GM18873 (cell line): ENCODE measurements around the gene SLC28A2.
"Not testable (repeated sequence)": the region's sequence is repeated elsewhere in the genome, so short reads cannot be mapped to it uniquely, and the experiment has no call there.

ENCODE experiments used
- ATAC-seq: cut with Tn5 transposase; IDR thresholded peaks from one replicate; pipeline ENCODE4 v1.9.1; 2021; ENCODE audit warnings: mild to moderate bottlenecking, moderate library complexity, moderate number of reproducible peaks; ENCODE audit not compliant: unreplicated experiment, low FRiP score

SLC28A2 gene, protein sequence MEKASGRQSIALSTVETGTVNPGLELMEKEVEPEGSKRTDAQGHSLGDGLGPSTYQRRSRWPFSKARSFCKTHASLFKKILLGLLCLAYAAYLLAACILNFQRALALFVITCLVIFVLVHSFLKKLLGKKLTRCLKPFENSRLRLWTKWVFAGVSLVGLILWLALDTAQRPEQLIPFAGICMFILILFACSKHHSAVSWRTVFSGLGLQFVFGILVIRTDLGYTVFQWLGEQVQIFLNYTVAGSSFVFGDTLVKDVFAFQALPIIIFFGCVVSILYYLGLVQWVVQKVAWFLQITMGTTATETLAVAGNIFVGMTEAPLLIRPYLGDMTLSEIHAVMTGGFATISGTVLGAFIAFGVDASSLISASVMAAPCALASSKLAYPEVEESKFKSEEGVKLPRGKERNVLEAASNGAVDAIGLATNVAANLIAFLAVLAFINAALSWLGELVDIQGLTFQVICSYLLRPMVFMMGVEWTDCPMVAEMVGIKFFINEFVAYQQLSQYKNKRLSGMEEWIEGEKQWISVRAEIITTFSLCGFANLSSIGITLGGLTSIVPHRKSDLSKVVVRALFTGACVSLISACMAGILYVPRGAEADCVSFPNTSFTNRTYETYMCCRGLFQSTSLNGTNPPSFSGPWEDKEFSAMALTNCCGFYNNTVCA

DNA sequence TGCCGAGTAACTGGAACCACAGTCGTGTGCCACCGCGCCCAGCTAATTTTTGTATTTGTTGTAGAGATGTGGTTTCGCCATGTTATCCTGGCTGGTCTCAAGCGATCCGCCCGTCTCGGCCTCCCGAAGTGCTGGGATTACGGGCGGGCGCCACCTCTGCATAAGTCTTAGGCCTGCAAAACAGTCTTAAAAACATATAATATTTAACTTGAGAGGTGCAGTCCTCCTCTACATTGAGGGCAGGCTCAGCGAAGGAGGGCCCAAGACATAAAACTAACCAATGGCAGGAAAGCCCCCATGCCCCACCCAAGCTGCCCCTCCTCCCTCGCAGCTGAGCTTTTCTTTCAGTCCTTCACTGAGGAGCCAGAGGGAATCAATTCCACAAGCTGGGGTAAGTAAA lies at the start of gene SLC28A2:
Gene SLC28A2 (plus strand): TSS at position 347 of the 400 bp plus-strand sequence. CDS start 982 bp downstream, outside the sequence.
- ATAC-seq = no peak

DNA sequence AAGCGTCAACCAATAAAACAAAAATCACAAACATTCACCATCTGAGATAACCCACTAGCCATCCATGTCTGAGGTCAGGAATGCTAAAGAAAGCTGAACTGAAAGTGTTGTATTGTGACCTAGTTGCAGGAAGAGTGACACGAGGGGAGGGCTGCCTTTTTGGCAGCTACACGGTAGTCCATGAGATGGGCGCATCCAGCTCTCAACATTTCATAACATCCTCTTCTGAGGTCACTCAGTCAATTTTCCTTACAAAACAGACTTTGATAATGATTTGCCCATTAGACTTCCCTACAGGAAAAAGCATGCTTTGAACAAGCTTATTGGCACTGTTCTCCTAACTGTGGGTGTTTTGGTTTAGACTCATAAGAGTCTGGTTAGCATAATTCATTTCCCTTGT lies 48.9 kb upstream of the SLC28A2 start:
- ATAC-seq = no peak

DNA sequence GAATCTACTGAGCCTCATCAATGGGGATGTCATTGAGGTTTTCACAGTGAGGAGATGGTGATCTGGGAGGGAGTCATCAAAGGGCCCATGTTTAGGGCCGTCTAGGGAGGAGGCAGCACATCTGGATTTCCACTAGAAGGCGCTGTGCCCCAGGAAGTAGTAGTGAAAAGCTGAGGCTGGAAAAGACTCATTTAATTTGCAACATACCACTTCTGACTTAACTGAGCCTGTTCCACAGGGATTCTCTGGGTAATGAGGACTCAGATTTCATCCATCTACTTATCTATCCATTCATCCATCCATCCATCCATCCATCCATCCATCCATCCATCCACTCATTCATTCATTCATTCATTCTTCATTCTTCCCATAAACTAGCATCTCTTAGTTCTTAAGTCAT lies 46.8 kb upstream of the SLC28A2 start:
- ATAC-seq = no peak

DNA sequence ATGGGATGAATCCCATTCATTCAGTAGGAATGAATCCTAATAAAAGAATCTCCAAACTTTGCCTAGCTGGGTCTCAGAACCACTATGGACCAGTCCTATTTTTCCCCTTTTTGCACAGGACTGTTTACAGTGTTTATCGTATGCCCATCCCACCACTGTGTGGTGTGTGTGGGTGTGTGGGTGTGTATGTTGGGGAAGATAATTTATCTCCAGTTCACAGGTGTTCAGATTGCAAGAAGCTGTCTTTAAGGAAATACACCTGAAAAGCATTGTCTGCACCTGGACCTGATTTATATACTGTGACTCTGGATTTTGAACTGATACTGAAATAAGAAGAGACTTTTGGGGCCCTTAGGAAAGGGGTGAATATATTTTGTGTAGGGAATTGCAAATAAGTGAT lies 39.5 kb upstream of the SLC28A2 start:
- no peak for ATAC-seq

DNA sequence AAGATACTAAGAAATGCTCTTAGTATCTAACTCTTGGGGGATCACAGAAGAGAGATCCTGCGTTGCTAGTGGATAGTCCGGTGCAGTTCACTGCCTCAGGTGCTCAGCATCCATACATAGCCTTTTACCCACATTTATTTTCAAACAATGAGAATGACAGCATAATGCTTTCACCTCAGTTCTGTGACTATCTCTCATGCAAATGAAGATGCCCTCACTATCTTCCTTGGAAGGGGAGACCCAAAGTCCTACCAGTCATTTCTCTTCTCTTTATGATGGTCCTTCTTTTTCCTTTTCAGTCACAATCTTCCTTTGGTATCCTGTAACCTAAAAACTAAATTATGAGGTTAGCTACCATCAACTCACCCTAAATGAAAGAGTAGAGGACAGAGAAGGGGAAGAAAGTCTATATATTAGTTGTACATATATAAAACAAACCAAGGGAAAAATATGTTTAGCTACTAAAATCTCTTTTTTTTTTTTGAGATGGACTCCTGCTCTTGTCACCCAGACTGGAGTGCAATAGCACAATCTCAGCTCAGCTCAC lies 30.9 kb upstream of the SLC28A2 start:
- no peak for ATAC-seq

DNA sequence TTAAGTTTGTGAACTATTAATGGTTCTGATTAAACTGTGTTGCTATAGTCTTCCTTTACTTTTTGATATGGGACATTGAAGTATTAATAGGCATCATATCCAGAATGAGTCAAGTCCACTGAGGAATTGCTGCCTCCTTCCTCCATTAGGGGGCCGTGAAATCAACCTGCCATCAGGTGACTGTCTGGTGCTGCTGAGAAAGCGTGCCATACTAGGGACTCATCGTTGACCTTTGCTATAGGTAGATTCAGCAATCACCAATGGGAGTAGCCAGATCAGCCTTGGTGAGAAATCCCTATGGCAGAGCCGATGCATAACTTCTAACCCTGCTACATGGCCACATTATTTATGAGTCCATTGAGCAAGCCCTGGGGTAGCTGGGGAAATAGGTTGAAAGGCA lies 30.1 kb upstream of the SLC28A2 start:
- ATAC-seq = no peak

DNA sequence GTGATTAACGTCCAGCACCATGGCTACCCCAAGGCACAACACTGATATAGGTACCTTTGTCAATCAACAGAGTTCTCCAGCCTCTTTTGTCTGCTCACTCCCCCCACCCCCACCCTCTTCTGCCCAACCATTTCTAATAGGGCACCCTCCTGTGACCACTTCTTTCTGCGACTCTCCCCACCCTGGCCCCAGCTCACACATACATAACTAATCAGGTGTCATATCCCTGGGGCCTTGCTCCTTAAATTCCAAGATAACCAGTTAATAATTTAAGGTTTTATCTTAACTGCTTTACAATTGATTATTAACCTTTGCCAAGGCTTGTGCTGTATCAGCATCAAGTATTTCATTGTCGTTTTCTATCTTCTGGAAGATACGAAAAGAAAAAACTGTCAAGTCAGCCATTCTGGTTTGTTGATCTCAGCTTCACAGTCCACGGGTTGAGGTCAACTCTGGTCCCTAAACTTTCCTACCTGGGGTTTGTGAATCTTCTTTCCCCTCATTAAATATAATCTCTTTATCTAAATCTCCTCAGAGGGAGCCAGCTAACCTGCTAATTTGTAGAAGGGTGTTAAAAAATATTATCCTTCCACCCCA lies 27.3 kb upstream of the SLC28A2 start:
- no peak for ATAC-seq

DNA sequence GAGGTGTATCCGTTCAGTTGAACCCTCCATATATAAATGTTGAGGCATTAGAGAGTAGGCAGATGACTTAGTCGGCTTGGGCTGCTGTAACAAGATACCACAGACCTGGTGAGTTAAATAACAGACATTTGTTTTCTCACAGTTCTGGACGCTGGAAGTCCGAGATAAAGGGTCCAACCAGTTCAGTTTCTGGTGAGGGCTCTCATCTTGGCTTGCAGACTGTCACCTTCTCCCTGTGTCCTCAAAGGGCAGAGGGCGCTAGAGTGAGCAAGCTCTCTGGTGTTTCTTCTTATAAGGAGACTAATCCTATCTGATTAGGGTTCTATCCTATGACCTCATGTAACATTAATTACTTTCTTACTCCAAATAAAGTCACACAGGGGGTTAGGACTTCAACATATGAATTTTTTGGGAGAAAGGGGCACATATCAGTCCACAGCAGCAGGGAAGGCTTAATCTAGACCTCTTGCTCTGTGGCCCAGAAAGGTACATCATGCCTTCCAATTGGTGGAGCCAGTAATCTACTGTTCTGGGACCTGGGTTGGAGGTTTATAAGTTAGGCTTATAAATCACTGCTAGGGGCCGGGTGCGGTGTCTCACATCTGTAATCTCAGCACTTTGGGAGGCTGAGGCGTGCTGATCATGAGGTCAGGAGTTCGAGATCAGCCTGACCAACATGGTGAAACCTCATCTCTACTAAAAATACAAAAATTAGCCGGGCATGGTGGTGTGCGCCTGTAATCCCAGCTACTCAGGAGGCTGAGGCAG lies 26.3 kb upstream of the SLC28A2 start:
- ATAC-seq = no peak

DNA sequence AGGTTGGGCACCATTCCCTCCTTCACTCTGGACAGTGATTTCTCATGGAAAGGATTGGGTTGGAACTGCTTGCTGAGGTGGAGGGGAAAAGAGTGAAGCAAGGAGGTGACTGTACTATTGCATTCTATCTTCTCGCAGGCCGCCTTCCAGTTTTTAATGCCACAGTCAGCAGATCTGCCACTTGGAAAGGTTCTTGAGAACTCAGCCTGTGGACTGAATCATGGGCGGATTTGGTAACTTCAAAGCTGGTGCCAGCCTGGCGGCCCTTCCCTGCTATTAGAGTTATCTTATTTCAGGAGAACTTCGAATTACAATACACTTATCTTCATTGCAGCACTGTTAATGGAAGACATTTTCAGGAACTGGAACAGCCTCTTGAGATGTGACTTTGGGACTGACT lies 23.1 kb upstream of the SLC28A2 start:
- ATAC-seq = no peak

DNA sequence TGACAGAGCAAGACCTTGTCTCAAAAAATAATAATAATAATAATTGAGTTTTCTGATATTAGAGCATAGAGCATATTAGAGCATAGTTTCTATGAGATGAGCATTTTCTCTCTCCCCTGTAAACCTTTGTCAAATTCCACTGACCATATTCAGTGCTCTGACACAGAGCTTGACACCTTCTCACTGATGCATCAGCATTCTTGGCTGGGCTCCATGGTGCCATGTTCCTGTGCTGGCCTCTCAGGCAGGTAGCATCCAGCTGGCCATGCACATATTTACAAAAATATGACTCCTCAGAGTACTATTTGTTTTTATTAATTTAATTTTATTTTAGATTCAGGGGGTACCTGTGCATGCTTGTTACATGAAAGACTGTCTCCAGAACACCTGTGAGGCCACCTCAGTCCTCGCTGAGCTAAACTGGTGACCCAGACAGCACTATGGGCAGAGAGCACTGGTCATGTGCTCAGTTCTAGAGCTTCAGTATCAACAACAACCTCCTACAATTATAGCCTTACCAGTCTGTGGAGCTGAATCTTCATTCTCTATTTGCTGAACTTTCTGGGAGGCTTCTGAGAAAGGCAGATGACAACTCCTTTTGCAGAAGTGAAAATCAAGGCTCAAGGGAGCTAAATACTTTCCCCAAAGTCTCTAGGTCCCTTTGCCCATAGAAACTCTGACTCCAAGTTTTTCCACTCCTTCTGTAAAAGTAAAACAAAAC lies 21.6 kb upstream of the SLC28A2 start:
- no peak for ATAC-seq

DNA sequence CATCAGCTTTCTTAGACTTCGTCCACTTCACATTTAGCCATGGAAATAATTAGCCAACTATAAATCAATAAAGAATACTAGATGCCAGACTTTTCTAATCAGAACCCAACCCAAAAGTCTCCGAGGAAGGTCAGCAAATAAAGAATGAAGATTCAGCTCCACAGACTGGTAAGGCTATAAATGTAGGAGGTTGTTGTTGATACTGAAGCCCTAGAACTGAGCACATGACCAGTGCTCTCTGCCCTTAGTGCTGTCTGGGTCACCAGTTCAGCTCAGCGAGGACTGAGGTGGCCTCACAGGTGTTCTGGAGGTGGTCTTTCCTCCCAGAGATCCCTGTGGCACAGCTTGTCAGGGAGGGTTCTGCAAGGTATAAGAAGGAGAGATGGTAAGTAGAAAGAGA lies 20.9 kb upstream of the SLC28A2 start:
- ATAC-seq = no peak

DNA sequence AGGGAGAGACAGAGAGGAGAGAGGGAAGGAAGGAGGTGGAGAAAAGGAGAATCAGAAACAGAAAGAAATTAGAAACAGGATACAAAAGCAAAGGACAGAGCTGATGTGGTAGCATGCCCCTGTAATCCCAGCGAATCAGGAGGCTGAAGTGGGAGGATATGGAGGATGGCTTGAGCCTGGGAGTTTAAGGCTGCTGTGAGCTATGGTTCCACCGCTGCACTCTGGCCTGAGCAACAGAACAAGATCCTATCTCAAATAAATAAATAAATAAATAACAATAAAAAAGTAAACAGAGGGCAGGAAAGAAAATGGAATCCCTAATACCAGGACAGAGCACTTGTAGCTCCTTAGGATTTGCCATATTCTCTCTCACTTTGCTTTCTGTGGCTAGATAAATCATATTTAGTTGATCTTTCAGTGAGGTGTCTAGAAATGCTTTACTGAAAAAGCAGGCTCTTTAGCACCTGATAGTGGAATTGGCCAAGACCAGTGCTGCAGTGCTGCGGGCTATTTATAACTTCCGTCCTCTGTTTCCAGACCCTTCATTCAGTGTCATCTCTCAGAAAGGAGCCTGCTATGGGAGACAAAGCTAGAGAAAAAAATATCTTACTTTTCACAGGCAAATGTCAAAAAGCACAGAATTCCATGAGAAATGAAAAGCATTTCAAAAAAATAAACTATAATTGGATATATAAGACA lies 20.0 kb upstream of the SLC28A2 start:
- ATAC-seq = no peak

DNA sequence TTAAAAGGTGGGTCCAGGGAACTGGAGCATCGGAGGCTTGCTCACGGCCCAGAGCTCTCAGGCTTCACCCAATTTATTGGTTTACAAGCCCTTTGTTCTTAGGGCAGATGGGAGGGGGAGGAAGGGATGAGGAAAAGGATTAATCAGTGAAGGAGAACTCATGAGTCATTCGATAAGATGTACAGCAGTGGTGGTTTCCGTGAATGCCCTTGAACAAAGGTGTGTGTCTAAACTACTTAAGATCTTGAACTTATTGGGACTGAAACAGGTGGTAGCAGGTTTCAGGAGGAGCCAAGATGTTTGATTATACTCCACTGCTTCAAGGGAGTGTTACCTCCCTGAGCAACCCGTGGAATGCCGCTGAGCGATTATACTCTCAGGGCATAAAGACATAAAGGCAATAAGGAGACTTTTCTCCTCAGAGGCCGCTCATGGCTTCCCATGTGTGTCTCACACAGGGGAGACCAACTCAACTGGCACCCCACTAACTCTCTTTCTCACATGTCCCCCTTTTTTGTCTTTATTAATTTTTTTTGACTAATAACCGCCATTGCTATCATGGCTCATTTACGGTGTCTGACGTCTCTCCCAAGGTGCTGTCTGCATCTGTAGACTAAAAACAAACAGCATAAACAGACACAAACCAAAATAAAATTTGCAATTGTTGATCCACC lies 17.3 kb upstream of the SLC28A2 start:
- ATAC-seq = no peak

DNA sequence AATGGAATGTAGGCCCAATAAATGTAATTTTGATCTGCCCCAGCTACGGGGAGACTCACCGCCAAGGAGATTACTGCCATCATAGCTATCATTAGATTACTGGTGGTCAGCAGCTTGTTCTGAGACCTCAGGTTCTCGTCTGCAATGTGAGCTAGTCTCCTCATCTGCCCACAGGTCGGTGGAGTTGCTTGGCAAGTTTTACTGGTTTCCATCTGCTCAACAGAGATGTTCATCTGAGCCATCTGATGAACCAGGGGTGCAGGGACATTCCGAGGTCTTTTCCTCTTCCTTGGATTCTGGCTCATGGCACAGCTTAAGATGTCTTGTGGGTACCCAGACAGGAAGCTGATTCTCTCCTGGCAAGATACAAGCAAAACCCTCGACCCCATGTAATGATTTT lies 15.2 kb upstream of the SLC28A2 start:
- ATAC-seq = not testable (repeated sequence)

DNA sequence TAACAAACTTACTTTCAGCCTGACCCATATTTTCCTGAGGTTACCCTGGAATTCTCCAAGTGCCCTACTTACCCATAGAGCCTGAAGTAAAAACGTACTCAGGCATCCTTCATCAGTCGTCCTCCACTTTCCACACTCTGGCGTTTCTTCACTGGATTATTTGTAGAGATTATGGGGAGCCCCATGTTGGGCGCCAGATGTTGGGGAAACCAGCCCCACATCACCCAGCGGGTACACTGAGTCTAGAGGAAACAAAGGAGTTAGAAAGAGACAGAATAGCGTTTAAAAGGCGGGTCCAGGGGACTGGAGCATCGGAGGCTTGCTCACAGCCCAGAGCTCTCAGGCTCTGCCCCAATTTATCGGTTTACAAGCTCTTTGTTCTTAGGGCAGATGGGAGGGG lies 9.7 kb upstream of the SLC28A2 start:
- no peak for ATAC-seq

DNA sequence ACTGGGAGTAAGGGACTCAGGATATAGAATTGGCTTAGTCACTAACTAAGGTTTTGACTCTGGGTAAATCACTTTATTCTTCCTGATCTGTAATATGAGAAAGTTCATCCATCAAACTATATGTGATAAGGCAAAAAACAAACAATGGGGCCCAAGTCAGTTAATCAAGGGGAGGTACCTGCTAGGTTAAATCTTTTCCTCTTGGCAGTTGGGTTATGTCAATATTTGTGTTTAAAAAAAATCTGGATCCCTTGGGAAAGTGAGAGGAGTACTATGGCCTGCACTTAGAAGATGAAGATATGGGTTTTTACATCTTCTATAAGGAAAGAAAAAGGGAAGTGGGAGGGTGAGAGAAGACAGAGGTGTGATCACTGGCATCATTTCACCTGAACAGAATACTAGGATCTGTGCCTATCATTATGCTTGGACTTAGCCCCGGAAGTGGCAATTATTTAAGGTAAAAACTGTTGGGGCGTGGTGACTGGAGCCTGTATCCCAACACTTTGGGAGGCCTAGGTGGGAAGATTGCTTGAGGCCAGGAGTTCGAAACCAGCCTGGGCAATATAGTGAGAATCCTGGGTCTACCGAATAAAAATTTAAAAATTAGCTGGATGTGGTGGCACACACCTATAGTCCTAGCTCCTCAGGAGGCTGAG lies 2.8 kb upstream of the SLC28A2 start:
- no peak for ATAC-seq

DNA sequence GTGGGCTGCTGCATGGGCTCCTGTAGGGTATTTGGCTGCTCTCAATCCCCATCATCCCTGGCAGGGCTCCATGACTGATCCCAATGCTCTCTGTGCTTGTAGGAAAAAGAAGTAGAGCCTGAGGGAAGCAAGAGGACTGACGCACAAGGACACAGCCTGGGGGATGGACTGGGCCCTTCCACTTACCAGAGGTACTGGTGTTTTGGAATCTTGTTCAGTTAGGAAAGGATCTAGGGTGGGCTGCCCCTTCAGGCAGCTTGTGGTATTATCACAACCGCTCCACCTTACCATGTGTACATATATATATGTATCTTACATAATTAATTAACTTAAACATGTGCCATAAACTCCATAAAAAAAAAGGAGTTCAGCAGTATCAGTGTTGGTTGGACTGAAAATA lies 1.3 kb downstream of the SLC28A2 start:
- ATAC-seq = no peak

DNA sequence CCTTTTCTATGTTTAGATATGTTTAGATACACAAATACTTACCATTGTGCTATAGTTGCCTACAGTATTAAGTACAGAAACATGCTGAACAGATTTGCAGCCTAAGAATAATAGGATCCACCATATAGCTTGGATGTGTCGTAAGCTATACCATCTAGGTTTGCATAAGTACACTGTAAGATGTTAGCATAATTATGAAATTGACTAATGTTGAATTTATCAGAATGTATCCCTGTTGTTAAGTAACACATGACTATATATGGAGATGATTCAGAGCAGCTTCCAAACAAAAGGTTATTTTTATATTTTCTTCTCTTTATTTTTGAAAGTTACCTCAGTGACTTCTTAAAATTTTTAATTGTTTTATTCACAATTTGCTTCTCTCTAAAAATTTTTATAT lies 2.4 kb downstream of the SLC28A2 start:
- ATAC-seq = no peak
